ENCODE data around the gene DLGAP1.

DNA sequence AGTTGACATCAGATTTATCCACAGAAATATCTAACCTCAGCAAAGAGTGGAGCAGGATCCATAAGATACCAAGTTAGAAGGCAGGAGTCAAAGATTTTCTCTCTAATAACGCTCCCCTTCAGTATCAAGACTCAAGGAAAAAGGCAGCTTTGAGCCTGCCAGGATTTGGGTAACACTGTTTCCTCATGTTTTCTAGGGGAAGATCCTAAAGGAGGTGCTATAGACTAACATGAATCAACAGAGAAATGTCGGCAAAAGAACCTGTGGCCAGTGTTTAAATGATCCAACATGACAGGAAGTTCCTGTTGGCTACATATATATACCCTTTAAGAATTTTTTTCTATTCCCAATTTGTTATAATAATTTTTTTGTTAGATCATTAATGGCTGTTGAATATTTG, 602.8 kb downstream of the DLGAP1 start:
- no peak for TF ChIP-seq CEBPB (IDR thresholded peaks at IDR 0.05)
- no peak for TF ChIP-seq EP300 (IDR thresholded peaks at IDR 0.05; ENCODE audit: borderline replicate concordance)
- TF ChIP-seq CREB1 (IDR thresholded peaks at IDR 0.05; ENCODE audit: low read depth) = no peak
- TF ChIP-seq YY1 (IDR thresholded peaks at IDR 0.05; ENCODE audit: low read depth) = no peak
- no peak for TF ChIP-seq EGR1 (IDR thresholded peaks at IDR 0.05)

Measured in Ishikawa (cell line).